HG02588 (cell line): ENCODE data around the gene SLC25A25.

ENCODE experiments used
- ATAC-seq: cut with Tn5 transposase; IDR thresholded peaks from one replicate; pipeline ENCODE4 v1.9.1; 2021; ENCODE audit warnings: mild to moderate bottlenecking, moderate library complexity; ENCODE audit not compliant: unreplicated experiment

The SLC25A25 gene

DNA sequence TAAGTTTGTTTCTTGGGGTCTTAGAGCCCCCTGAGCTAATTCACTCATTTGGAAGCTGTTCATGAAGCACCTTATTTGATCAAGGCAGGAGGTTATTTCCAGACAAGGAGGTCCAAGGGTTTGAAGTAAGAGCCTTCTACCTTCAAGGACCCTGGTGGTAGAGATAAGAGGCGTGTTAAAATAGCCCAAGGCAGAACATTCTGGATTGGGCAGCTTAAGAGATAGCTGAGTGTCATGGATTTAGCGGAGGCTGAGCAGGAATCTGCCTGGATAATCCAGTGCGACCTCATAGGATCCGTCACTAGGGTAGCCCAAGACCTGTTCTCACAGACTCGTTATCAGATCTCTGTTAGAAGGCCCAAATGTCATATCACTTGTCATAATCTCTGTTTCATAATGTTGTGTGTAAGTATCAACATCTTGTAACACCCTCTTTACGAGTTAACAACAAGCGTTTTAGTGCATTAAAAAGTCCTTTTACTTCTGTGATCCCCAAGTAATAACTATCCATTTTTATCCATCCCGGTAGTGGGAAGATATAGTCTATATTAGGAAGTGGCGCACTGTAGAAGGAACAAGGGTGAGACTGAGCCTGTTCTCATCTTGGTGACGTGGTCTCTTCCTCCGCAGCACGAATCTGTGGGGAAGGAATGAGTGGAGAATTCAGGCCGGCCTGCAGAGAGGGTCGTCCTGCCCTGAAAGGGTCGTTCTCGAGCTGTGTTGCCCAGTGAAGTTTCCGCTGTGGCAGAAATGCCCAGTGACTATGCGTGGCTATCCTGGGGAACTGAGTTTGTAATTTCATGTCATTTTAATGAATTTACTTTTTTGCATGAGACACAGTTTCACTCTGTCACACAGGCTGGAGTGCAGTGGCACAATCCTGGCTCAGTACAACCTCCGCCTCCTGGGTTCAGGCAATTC lies 28.8 kb downstream of the SLC25A25 start:
- no peak for ATAC-seq

DNA sequence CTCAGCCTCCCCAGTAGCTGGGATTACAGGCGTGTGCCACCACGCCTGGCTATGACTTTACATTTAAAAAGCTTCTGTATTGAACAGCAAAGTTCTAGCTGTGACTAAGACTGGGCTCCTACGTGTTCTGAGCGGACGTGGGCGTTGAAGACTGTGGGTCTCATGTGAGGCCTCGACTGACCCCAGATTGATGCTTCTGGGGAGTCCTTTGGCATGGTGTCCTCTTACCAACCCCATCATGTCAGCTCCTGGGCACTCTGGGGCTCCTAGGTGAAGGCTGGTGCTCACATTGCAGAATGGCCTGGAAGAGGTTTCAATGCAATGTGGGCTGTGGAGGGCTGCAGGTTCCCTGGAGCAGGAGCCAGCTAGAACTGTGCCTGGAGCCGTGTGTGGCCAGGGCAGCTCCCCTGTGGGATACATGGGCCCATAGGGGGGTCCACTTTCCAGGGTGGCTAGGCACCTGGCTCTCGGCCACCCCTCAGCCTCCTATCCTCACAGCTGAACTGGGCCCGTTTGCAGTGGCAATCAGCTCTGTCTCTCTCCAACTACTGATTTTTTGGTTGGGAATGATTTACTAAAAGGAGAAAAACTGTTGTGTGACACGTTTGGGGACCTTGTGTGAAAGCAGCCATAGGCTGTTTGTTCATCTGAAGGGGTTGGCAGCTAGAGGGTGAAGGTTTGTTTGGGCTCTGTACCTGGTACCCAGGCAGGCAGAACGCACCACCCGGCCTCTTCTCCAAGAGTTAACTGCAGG lies 29.7 kb downstream of the SLC25A25 start:
- ATAC-seq = no peak

DNA sequence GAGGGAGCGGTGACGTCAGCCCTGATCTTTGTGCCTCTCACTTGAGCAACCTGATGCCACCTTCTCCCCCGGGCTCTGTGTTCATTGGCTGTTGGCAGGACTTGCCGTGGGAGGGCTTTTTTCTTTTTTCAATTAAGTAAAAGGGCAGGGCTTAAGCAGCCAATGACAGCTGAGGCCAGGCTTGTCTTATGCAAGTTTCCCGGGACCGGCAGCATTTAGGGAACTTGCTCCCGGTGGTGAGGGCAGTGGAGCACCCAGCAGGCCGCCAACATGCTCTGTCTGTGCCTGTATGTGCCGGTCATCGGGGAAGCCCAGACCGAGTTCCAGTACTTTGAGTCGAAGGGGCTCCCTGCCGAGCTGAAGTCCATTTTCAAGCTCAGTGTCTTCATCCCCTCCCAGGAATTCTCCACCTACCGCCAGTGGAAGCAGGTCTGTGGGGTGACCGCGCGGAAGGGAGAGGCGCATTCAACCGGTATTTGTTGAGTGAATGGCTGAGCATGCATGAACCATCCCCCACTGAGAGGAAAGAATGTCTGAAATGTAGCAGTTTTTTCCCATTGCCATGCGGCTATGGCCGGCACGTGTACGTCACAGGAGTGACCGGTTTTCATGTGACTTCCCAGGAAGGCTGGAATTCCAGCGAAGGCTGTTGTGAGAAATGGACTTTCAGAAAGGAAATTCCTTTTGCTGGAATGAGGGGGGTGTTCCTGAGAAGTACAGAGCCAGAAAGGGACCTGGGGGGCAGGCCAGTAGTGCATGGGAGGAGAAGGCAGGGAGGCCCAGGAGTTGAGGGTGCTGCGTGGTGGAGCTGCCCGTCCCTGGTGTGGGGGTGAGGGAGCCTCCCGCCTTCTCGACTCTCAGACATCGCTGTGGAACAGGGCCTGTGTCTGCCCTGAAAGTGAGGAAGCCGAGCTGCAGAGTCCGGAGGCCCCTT lies 30.5 kb downstream of the SLC25A25 start:
- no peak for ATAC-seq

DNA sequence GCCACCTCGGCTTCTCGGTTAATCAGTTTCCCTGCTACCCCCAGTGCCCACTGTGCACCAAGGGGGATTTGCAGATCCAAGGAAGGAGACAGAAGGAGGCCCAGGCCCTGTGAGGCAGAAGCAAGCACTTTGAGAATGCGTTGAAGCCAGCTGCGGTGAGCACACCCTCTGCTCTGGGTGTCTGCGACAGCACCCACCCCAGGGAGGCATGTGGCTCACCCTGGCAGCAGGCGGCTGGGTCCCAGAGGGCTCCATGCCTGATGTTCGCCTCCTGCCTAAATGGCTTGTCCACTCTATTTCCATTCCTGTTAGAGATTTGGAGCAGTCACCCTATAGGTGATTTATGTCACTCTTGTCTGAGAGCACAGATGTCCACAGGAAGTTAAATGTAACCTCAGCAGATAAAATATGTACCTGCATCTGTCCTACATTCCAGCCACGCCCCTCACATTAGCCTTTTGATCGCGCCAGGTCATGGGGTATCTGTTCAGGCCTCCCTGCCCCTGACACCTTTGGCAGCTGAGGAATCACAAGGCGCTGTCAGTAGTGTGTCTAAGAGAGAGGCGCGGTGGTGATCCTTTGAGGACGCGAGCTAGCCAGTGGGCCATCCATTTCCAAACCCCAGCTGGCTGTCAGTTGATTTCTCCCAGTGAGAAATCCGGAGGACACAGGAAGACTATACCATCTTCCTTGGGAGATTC lies 31.3 kb downstream of the SLC25A25 start:
- no peak for ATAC-seq

DNA sequence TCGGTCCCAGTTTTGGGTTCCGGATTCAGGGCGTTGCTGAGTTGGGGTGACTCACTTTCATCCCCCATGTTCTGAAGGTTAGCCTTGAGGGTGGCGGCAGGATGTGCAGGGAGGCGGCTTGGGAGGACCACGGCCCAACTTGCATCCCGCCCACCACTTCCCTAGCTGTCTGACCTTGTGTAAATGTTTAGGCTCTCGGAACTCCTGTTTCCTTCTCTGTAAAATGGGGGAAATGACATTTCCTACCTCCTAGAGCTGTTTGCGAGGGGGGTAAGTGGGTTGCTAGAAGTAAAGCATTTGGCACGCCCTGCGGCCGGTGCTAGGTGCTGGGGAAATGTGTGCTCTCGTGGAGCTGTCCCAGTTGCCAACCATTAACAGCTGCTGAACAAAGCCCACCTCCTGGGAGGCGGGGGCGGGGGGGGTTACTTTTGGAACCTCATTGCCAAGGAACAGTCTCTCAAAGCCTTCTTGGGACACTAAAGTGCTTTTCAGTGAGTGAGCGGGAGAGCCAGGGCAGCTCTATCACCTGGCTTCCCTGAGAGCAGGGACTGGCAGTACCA lies 32.0 kb downstream of the SLC25A25 start:
- no peak for ATAC-seq

DNA sequence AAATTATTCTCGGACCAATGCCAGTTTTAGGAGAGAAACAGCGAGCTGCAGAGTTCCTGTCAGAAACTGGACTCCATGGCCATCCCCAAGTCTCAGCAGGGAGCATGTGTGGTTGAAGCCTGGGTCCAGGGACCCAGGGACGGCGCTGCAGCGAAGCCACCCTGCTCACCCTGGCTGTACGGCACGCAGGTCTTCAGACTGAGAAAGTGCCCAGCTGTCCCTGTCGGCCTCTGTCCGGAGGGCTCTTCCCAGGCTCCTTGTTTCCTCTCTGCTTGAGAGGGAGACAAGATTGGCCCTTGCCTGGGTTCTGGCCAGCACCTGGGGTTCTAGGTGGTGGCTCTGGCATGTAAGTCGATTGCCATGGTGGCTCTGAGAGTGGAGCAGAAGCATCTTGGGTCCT lies 32.5 kb downstream of the SLC25A25 start:
- no peak for ATAC-seq

DNA sequence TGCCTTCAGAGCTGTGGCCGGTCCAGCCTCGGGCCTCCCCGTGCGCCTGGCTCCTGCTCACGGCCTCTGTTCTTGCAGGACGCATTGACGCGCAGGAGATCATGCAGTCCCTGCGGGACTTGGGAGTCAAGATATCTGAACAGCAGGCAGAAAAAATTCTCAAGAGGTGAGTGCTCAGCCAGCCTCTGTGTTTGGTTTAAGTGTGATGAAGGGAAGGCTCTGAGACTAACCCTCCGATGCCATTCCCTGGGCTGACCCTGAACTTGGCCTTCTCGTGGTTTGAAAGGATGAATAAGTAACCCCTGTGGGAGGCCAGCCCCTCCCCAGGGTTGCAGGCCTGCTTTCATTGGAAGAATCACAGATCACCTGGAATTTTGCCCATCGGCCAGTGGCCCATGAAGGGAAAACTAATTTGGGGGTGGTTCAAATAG lies 33.2 kb downstream of the SLC25A25 start:
- ATAC-seq = no peak

DNA sequence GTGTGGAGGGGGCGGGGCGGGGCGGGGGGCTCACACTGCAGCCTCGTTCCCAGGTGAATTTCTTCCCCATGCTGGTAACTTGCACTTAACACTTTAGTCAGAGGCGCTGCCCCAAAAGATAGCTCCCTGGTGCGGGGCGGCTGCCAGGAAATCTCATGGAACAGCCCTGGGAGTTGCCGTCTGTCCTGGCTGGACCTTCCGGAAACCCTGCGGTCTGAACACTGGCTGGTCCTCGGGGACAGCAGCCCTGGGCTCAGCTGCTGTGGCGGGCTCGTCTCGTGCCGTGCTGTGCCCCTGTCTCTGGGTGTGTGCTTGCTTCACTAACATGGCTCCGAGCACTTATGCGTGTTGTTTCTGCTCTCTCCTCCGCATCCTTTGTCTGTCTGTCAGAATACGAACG lies 33.7 kb downstream of the SLC25A25 start:
- ATAC-seq = no peak

DNA sequence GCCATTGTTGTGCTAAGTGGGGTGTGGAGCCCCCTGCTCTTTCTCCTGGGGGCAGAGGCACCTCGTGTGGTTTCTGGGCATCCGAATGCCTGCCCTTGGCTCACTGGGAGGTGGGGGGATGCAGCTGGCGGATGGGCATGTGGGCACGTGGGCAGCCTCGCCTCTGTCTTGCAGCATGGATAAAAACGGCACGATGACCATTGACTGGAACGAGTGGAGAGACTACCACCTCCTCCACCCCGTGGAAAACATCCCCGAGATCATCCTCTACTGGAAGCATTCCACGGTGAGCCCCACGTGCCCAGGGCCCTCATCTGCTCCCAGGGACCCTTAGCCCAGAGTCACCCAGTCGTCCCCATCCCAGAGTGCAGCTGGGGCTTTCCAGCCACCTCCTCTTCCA lies 34.2 kb downstream of the SLC25A25 start:
- ATAC-seq = no peak

DNA sequence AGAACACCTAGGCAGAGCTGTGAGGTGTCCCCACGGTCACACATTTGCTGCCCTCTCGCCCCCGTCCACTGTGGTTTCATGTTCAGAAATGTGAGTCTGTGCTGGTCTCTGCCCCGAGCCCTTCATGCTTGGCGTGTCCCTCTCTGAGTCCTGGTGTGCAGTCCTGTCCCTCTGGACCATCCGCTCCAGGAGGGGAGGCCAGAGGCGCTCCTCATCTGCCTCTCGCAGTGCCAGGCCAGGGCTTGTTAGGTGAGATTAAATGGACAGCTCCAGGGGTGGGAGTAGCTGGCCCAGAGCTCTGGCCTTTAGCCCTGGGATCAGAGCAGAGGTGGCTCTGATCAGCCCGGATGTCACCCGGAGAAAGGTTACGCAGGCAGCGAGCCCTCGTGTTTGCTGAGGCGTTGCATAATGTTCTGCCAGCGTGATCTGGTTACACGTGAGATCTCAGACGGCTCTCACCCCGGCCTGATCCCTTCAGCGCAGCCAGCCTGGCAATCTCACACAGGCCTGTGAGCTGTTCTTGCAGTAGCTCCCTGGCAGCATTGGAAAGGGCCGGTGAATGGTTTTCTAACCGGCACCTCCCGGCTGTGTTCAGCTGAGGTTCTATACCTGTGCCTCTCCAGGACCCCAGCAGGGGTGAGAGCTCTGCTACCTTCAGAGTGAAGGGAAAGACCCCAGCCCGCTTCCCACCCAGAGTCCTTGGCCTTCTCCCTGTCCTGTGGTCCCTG lies 35.0 kb downstream of the SLC25A25 start:
- no peak for ATAC-seq

DNA sequence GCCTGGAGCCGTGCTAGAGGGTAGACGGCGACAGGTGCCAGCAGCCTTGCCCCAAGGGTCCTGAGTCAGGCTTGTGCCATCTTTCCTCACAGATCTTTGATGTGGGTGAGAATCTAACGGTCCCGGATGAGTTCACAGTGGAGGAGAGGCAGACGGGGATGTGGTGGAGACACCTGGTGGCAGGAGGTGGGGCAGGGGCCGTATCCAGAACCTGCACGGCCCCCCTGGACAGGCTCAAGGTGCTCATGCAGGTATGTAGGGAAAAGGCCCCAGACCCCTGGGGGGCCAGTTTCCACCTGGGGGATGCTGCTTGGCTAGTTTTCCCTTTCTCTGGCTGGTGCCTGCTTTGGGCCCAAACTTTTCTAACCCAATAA lies 35.5 kb downstream of the SLC25A25 start:
- no peak for ATAC-seq

DNA sequence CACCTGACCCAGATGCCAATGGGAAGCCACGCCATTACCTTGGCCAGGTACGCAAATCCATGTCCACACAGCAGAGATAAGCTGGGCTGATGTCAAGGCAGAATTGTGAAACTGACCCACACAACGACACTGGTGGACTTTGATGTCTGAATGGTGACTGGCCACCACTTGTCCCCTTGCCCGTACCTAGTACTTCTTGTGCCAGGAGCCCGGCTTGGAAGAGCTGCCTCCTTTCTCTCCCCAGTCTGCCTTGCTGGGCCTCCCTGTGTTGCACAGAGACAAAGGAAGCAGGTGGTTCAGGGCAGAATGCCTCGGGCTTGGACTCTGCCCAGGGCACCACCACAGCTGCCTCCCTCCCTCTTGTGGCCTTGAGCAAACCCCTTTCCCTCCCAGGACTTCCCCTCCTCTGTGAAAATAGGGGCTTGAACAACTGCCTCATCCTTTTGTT lies 36.2 kb downstream of the SLC25A25 start:
- no peak for ATAC-seq

DNA sequence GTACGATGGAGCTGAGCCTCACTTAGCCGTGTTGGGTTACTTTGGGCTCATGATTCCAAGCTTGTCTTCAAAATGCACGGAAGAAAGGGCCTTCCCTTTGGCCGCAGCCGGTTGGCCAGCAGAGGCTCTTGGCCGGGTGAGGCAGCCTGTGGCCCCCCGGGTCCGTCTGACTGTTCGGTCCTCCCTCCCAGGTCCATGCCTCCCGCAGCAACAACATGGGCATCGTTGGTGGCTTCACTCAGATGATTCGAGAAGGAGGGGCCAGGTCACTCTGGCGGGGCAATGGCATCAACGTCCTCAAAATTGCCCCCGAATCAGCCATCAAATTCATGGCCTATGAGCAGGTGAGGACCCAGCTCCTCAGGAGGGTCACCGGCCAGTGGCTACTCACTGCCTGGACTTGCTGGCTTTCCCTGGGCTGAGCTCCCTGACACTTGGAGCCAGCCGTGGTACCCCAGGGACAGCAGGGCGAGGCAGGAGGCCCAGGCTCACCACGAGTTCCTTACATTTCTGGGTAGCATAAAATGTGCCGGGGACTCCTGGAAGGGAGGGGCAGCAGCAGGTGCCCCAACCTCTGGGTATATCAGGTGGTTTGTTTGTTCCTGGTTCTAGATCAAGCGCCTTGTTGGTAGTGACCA lies 37.6 kb downstream of the SLC25A25 start:
- no peak for ATAC-seq

DNA sequence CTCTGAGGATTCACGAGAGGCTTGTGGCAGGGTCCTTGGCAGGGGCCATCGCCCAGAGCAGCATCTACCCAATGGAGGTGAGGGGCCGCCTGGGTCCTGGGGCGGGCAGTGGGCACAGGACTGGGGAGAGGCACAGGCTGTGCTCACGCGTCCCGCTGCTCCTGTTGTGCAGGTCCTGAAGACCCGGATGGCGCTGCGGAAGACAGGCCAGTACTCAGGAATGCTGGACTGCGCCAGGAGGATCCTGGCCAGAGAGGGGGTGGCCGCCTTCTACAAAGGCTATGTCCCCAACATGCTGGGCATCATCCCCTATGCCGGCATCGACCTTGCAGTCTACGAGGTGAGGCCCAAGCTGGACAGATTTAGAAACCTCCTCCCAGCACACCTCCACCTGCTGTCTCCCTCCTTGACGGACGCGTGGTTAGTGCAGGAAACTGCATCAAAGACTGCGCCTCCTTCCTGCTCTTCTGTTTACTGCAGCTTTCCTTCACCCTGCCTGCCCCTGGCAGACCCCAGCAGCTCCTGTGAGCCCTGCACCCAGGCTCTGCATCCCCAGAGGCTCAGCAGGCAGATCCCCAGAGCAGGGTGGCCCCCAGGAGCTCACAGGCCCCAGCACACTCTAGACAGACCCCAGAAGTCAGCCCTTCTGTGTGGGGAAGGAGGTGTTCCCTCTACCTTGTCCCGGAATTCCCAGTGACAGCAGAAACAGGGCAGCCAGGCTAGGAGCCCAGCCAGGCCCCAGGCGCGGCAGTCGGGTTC lies 38.3 kb downstream of the SLC25A25 start:
- ATAC-seq = no peak

DNA sequence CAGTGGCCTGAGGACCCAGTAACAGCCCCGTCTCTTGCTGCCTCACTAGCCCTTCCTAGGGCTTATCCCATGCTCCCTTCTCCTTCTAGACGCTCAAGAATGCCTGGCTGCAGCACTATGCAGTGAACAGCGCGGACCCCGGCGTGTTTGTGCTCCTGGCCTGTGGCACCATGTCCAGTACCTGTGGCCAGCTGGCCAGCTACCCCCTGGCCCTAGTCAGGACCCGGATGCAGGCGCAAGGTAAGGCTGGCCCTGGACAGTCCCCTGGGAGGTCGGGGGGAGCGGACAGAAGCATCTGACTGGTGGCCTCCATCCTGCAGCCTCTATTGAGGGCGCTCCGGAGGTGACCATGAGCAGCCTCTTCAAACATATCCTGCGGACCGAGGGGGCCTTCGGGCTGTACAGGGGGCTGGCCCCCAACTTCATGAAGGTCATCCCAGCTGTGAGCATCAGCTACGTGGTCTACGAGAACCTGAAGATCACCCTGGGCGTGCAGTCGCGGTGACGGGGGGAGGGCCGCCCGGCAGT lies 39.0 kb downstream of the SLC25A25 start:
- ATAC-seq = no peak

DNA sequence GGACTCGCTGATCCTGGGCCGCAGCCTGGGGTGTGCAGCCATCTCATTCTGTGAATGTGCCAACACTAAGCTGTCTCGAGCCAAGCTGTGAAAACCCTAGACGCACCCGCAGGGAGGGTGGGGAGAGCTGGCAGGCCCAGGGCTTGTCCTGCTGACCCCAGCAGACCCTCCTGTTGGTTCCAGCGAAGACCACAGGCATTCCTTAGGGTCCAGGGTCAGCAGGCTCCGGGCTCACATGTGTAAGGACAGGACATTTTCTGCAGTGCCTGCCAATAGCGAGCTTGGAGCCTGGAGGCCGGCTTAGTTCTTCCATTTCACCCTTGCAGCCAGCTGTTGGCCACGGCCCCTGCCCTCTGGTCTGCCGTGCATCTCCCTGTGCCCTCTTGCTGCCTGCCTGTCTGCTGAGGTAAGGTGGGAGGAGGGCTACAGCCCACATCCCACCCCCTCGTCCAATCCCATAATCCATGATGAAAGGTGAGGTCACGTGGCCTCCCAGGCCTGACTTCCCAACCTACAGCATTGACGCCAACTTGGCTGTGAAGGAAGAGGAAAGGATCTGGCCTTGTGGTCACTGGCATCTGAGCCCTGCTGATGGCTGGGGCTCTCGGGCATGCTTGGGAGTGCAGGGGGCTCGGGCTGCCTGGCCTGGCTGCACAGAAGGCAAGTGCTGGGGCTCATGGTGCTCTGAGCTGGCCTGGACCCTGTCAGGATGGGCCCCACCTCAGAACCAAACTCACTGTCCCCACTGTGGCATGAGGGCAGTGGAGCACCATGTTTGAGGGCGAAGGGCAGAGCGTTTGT lies 39.6 kb downstream of the SLC25A25 start:
- no peak for ATAC-seq
